GM19351 (cell line): ENCODE data around the gene NEK11.
A peak's percentile ranks its signal among the peaks of the same experiment; 100 is the strongest.
"Not testable (repeated sequence)": the region's sequence is repeated elsewhere in the genome, so short reads cannot be mapped to it uniquely, and the experiment has no call there.

Experiments used
- ATAC-seq: cut with Tn5 transposase; IDR thresholded peaks from one replicate; pipeline ENCODE4 v1.9.1; 2021; ENCODE audit warnings: mild to moderate bottlenecking, moderate library complexity; ENCODE audit not compliant: unreplicated experiment

NEK11 gene

DNA sequence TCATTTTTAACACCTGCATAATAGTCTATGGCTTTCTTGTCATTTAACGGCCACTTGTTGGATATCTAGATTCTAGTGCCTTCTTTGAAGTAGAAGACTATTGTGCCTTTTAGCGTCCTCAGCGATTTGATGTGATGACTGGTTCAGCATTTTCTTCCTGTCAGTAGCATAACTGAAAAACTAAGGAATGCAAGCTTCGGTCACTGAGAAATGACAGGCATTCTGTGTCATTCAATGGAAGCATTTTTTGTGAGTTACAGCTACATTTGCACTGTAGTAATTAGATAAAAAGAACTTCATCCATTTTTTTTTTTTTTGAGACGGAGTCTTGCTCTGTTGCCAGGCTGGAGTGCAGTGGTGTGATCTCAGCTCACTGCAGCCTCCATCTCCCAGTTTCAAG, 10.3 kb downstream of the NEK11 start:
- no peak for ATAC-seq

DNA sequence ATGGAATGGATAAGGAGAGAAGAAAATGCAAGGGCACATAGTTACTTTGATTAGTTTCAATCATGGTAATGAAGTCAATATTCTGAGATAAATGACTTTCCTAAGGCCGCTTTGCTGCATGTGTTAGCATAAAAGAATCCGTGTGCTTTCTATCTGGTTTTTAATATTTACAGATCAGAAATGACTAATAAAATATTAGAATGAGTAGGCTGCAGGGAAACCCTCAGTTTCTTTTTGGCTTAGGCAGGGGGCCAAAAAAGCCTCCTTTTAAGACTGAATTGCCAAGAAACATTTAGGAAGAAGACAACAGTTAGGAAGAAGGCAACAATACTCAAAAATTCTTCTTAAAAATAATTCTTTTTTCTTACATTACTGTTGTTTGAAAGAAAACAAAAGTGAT, 11.6 kb downstream of the NEK11 start:
- no peak for ATAC-seq

GRCh38 chr3:131042271-131042985, 15.8 kb downstream of the NEK11 start:
- ATAC-seq: not testable (repeated sequence)

- no peak for ATAC-seq
These were observed 20.9 kb downstream of the NEK11 start for GRCh38 chr3:131047582-131047981.

- ATAC-seq: no peak
These were observed 21.4 kb downstream of the NEK11 start for GRCh38 chr3:131048030-131048429.

DNA sequence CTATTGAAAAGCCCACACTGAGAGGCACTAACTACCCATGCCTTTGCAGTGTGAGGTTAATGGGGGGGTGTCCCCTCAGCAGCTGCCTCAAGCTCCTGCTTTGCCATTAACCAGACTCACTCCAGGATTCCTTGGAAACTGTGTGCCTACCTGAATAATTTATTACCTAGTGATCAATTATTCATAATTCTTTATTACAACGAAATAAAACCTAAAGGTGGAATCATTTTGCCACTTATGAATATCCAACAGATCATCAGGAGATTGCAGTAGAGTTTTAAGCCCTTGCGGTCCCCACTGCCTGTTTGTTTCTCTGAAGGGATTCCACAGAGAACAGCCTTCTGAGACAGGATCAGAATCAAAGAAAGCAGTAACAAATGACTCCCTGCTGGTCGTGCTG, 23.3 kb downstream of the NEK11 start:
- no peak for ATAC-seq

GRCh38 chr3:131053043-131053859, 26.6 kb downstream of the NEK11 start:
- ATAC-seq: no peak

GRCh38 chr3:131067983-131068382, 41.3 kb downstream of the NEK11 start:
- no peak for ATAC-seq

DNA sequence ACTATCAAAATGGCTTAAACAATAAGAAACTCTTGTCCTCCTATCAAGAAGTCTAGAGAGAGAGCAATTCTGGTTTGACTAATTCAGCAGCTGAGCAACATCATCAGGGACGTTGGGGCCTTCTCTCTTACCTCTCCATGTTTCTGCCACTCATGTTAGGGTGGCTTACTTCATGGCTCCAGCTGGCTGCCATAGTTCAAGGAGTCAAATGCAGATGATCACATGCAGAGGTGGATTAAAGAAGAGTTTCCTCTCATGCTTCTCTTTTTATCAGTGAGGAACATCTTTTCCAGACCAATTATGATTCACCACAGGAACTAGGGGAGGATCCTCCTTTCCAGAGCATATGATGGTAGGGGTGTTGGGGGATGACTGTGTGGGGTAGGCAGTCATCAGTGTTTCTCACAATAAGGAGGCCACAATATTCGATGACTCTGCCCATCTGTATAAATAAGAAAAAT, 45.5 kb downstream of the NEK11 start:
- no peak for ATAC-seq

DNA sequence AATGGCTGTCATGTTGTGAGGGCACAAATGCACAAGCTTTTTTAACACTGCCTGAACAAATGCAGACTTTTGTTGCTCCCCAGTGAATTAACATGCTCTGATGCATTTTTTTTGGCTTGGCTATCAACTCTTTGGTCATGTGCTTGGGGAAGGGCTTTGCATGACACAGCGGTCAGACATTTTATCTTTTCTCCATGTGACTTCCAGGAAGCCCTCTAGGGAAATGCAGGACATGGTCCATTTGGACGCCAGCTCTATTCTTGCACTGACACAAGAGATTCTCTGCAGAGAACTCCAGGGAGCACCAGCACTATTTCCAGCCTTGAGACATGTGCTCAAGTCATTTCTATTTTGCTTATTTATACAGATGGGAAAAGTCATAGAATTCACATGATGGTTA, 46.2 kb downstream of the NEK11 start:
- no peak for ATAC-seq

DNA sequence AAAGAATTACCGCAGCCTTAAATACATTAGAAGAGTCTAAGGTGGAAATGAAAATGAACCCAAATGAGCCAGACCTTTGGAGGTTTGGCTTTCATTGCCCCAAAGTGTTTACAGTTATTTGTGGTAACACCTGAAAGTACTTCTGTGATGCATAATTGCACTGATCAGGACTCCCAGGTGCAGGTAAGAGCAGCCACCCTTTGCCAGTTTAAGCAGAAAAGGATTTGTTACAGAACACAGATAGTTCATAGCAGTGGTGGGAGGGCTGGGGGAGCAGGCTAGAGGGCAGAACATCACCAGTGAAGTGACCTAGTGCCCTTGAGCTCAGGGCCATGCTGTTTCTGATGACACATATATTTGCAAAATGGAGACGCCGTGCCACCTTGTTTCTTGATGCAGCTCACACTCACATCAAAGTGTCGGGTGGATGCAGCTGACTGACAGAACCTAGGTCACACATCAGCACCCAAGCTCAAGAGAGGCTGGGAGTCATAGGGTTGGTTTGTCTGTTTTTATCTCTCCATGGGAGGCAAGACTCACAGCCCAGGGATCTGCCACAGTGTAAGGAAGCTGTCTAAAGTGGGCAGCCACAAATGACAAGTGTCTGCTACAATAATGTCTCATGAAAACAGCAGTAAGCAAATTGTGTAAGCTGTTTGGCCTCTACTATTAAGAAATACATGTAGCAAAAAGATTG, 49.1 kb downstream of the NEK11 start:
- ATAC-seq: peak; percentile 71

DNA sequence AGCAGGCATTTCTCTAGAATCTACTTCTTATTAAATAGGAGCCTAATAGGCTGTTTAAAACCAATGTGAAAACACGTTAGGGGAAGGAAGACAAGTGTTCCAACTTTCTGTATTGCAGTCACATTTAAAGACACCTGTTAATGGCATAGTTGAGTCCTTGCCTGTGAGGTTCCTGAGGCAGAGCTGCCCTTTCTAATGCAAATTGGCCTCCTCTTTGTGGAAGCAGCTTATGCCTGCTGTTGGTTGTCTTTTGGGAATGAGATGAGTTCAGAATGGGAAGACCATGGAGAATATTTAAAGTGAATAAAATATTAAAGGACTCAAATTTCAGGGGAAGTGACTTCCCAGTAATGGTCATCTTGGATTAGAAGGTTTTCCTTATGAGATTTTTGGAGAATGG, 51.2 kb downstream of the NEK11 start:
- ATAC-seq: no peak

DNA sequence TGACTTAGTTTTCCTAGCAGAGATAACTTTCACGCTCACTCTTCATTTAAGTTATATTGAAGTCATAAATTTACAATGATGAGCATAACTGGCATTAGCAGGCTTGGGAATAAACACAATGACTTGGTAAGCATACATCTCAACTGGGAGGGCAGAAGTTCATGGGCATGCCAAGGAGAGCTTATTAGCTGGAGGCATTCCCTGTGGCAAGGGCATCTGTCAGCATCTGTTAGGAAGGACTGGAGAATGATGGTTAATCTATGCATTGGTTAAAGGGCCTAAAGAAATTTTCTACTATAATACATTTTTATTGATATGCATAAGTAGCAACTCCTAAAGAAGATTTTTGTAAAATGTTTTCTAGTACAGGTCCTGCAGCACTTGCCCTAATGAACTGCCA, 52.4 kb downstream of the NEK11 start:
- no peak for ATAC-seq

- no peak for ATAC-seq
These were observed 54.5 kb downstream of the NEK11 start for GRCh38 chr3:131081224-131081623.

GRCh38 chr3:131082246-131082645, 55.6 kb downstream of the NEK11 start:
- no peak for ATAC-seq

DNA sequence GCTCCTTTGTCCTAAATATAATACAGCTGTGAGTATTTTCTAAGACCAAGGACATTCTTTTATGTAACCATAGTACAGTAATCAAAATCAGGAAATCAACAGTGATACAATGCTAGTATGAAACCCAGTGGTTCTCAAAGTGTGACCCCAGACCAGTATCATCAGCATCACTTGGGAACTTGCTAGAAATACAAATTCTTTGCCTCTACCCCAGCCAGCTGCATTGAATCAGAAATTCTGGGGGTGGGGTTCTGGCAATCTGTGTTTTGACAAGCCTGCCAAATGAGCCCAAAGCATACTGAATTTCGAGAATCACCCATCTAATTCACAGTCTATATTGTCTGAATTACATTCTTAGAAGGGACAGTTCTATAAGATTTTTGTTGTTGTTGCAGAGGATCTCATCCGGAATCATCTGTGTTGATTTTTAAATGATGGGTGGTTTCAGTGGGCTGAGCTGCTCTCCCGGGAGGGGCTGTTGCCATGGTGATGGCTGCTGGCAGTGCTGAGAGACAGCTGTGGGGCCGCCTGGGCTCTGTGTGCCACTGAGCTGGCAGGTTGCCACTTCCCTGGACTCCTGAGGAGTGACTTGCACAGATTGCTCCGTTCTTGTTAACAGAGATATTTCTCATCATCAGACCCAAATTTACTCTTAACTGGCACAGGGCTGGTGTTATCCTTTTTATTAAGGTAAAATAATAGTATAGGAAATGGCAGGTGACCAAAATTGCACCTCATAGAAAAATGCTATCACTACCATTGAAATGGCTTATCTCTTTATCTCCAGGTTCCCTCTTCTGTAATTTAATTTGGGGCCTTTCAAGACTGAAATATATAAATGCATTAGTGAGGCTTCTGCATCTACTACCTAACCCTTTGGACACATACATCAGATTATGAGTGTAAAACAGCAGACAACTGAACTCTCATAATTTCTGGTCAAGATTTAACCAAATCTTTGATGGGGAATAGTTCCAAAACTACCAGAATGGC, 56.5 kb downstream of the NEK11 start:
- no peak for ATAC-seq

DNA sequence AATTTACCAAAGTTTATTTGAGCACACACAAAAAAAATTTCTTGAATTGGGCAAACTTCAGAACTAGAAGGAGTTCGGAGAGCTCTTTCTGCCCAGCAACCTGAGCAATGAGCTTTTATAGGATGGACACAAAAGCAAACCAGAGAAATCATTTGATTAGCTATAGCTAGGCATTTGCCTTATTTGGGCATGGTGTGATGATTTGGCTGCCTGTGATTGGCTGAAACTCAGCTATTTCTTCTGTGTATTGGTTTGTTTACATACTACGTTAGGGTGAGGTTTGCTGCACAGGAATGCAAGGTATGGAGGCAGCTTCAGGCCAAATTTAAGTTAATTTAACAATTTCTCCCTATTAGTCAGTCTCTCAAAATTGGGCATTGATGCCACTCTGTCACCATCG, 65.1 kb downstream of the NEK11 start:
- no peak for ATAC-seq

- no peak for ATAC-seq
These were observed 81.2 kb downstream of the NEK11 start for GRCh38 chr3:131107637-131108433.

- no peak for ATAC-seq
These were observed 82.5 kb downstream of the NEK11 start for GRCh38 chr3:131109156-131109555.

DNA sequence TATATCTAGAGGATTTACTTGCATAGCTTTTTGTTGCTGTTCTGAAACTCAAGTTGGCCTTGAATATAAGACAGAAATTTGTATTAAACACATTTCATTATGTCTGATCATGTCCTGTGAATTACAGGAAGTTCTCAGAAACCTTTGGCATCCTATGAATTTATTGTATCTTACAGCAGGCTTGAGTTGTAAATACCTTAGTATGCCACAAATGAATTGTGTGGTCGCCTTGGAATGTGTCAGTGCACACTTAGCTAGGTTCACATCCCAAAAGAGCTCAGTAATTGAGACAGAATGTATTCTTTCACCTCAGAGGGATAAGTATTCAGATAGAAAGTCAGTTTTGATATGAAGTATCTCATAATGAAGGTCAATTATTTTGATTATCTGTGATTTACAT, 83.4 kb downstream of the NEK11 start:
- no peak for ATAC-seq
